ENCODE data around the gene VAMP1. TPM values are rescaled to one million over a fixed set of nuclear protein-coding genes. Genes with fewer than 3 reads are reported as not detected.

VAMP1 gene
- total and polyA plus RNA-seq, 2 experiments from 2014 or later = 13.9 to 16.1 TPM

GRCh38 chr12:6471989-6472360, 1.5 kb upstream of the VAMP1 start (continued):
- TF ChIP-seq ZNF462 (CRISPR knock-in tag; IDR thresholded peaks at IDR 0.05) (no peak), ZNF331 (CRISPR knock-in tag; IDR thresholded peaks at IDR 0.05; ENCODE audit: low read depth) (no peak), EZH2 (IDR thresholded peaks at IDR 0.05; ENCODE audit: low read depth, unreplicated experiment) (no peak), CTCF (conservative IDR thresholded peaks at IDR 0.05; ENCODE audit: low read depth in 2 of 2) (no peak)

- H3K27me3 Mint-ChIP-seq (ENCODE audit: insufficient read depth, low read depth, poor library complexity) = peaks cover 8% of the 10 kb centered on the region
- peak overlapping the region; percentile 71 for H3K4me3 Mint-ChIP-seq
- Histone ChIP-seq H3K4me2 (peak overlapping the region; percentile 98), H3F3A (replicated peaks; ENCODE audit: low read depth) (peaks cover 18% of the 10 kb centered on the region), H3K27ac (ENCODE audit: low read depth) (peak overlapping the region; percentile 95; the same call in 1 of the 2 replicates), H2AFZ (peak overlapping the region; percentile 94), H3K4me3 (peak overlapping the region; percentile 98), H3K9me2 (ENCODE audit: insufficient read depth) (no peaks in the 10 kb centered on the region), H3K79me2 (replicated peaks; ENCODE audit: insufficient read depth) (peaks cover 22% of the 10 kb centered on the region), H3K4me1 (ENCODE audit: insufficient read depth) (peaks cover 14% of the 10 kb centered on the region), H3K27me3 (ENCODE audit: insufficient read depth) (no peaks in the 10 kb centered on the region), H3K36me3 (ENCODE audit: insufficient read depth) (peaks cover 3% of the 10 kb centered on the region; the same call in 1 of the 2 replicates), H4K20me1 (replicated peaks; ENCODE audit: insufficient read depth) (peaks cover 8% of the 10 kb centered on the region)
- peaks cover 22% of the 10 kb centered on the region for H3K36me3 Mint-ChIP-seq (ENCODE audit: low read depth)
- DNase-seq (ENCODE audit: low spot score) = peak; percentile 59
- ATAC-seq = peak; percentile 12
- peaks cover 3% of the 10 kb centered on the region for H3K9me3 Mint-ChIP-seq
- TF ChIP-seq EZH2 (IDR thresholded peaks at IDR 0.05; ENCODE audit: low read depth, unreplicated experiment) (no peak), ETS1 (IDR thresholded peaks at IDR 0.05) (0 out of 2 replicates have a peak, but pooled peaks have one; percentile 0)
- H3K27ac Mint-ChIP-seq = no peak overlapping the region
- H3K4me1 Mint-ChIP-seq = peaks cover 16% of the 10 kb centered on the region
Measured at GRCh38 chr12:6469609-6470374, 685 bp downstream of the VAMP1 start.

Measured in GM23338 (cell line).